ENCODE data around the gene TMEM233. TPM values are rescaled to one million over a fixed set of nuclear protein-coding genes. Genes with fewer than 3 reads are reported as not detected.

TMEM233 gene
- not detected for total RNA-seq

DNA sequence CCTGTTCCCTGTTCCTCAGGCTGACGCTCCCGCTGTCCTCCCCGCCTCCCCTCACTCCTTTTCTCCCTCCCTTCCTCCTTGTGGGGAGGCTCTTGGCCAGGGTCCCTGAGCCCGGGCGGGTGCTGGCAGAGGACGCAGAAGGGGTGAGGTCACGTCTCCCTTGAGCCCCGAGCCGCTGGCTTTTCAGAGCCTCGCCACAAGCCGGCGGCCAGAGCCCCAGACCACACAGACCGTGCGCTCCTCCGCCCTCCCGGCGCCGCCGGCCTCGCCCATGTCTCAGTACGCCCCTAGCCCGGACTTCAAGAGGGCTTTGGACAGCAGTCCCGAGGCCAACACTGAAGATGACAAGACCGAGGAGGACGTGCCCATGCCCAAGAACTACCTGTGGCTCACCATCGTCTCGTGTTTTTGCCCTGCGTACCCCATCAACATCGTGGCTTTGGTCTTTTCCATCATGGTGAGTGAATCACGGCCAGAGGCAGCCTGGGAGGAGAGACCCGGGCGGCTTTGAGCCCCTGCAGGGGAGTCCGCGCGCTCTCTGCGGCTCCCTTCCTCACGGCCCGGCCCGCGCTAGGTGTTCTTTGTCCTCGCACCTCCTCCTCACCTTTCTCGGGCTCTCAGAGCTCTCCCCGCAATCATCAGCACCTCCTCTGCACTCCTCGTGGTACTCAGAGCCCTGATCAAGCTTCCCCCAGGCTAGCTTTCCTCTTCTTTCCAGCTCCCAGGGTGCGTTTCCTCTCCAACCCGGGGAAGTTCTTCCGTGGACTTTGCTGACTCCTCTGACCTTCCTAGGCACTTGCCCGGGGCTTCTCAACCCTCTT lies at the start of gene TMEM233:
TSS of gene TMEM233 (plus strand) at position 197 of the 821 bp plus-strand sequence. CDS start at position 272, 75 bp downstream.
- H3K9me3 ChIP-seq (ENCODE audit: low read depth, low read length), result no peaks in the 10 kb centered on the region
- no peaks in the 10 kb centered on the region for H3K4me1 ChIP-seq (ENCODE audit: insufficient read depth, low read length)
- peaks cover 56% of the 10 kb centered on the region for H3K27me3 ChIP-seq (ENCODE audit: insufficient read depth, low read length)
- no peak within 1 kb of the TSS for H3K4me3 ChIP-seq (ENCODE audit: low read length)

- H3K9me3 ChIP-seq (ENCODE audit: low read depth, low read length), result no peaks in the 10 kb centered on the region
- peaks cover 4% of the 10 kb centered on the region for H3K27me3 ChIP-seq (ENCODE audit: insufficient read depth, low read length)
- H3K4me3 ChIP-seq (ENCODE audit: low read length), result no peak overlapping the region
- H3K4me1 ChIP-seq (ENCODE audit: insufficient read depth, low read length), result no peaks in the 10 kb centered on the region
These were observed 48.6 kb upstream of the TMEM233 start for GRCh38 chr12:119544765-119545625.

- Histone ChIP-seq H3K4me1 (ENCODE audit: insufficient read depth, low read length) (no peaks in the 10 kb centered on the region), H3K9me3 (ENCODE audit: low read depth, low read length) (no peaks in the 10 kb centered on the region), H3K4me3 (ENCODE audit: low read length) (no peak overlapping the region), H3K27me3 (ENCODE audit: insufficient read depth, low read length) (peaks cover 4% of the 10 kb centered on the region)
These were observed 47.2 kb upstream of the TMEM233 start for GRCh38 chr12:119546340-119546739.

GRCh38 chr12:119547001-119547400 lies 46.6 kb upstream of the TMEM233 start:
- H3K27me3 ChIP-seq (ENCODE audit: insufficient read depth, low read length), result peaks cover 4% of the 10 kb centered on the region
- H3K9me3 ChIP-seq (ENCODE audit: low read depth, low read length), result no peaks in the 10 kb centered on the region
- no peak overlapping the region for H3K4me3 ChIP-seq (ENCODE audit: low read length)
- H3K4me1 ChIP-seq (ENCODE audit: insufficient read depth, low read length), result no peaks in the 10 kb centered on the region

DNA sequence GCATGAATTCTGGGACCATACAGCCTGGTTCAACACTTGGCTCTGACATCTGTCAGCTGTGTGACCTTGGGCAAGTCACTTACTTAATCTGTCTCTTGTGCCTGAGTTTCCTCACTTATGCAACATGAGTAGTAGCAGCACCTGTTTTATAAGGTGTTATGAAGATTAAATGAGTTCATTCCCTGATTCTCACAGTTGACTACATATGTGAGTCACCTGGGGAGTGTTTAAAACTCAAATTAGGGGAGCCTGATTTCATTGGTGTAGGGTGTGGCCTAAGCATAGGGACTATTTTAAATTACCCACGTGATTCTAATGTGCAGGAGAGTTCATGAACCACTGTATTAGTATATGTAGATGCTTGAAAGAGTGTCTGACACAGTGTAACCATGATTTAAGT lies 36.7 kb upstream of the TMEM233 start:
- H3K27me3 ChIP-seq (ENCODE audit: insufficient read depth, low read length), result no peaks in the 10 kb centered on the region
- no peak overlapping the region for H3K4me3 ChIP-seq (ENCODE audit: low read length)
- no peaks in the 10 kb centered on the region for H3K4me1 ChIP-seq (ENCODE audit: insufficient read depth, low read length)
- no peaks in the 10 kb centered on the region for H3K9me3 ChIP-seq (ENCODE audit: low read depth, low read length)

- Histone ChIP-seq H3K4me1 (ENCODE audit: insufficient read depth, low read length) (no peaks in the 10 kb centered on the region), H3K4me3 (ENCODE audit: low read length) (no peak overlapping the region), H3K9me3 (ENCODE audit: low read depth, low read length) (no peaks in the 10 kb centered on the region), H3K27me3 (ENCODE audit: insufficient read depth, low read length) (peaks cover 2% of the 10 kb centered on the region)
These were observed 28.2 kb upstream of the TMEM233 start for GRCh38 chr12:119565404-119565803.

- peaks cover 2% of the 10 kb centered on the region for H3K27me3 ChIP-seq (ENCODE audit: insufficient read depth, low read length)
- no peaks in the 10 kb centered on the region for H3K4me1 ChIP-seq (ENCODE audit: insufficient read depth, low read length)
- no peak overlapping the region for H3K4me3 ChIP-seq (ENCODE audit: low read length)
- H3K9me3 ChIP-seq (ENCODE audit: low read depth, low read length), result no peaks in the 10 kb centered on the region
These were observed 22.8 kb upstream of the TMEM233 start for GRCh38 chr12:119570771-119571170.

- no peaks in the 10 kb centered on the region for H3K4me1 ChIP-seq (ENCODE audit: insufficient read depth, low read length)
These were observed 20.5 kb upstream of the TMEM233 start for GRCh38 chr12:119573086-119573485.

DNA sequence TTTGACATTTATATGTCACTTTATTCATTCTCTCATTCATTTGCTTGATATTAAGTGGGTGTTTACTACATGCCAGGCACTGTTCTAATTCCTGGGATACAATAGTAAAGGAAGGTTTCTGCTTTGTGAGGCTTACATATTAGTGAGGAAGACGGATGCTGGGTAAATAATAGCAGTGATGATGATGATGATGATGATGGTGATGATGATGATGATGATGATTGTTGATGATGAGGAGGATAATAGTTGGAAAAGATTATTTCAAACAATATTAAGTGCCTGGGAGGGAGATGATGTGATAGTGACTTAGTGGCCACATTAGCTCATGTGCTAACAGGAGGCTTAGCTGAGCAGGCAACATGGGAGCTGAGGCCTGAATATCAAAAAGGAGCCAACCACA lies 19.3 kb upstream of the TMEM233 start:
- H3K4me1 ChIP-seq (ENCODE audit: insufficient read depth, low read length), result no peaks in the 10 kb centered on the region
- H3K4me3 ChIP-seq (ENCODE audit: low read length), result no peak overlapping the region
- peaks cover 2% of the 10 kb centered on the region for H3K27me3 ChIP-seq (ENCODE audit: insufficient read depth, low read length)
- H3K9me3 ChIP-seq (ENCODE audit: low read depth, low read length), result no peaks in the 10 kb centered on the region

More at GRCh38 chr12:119573086-119573485, 20.5 kb upstream of the TMEM233 start:
- Histone ChIP-seq H3K27me3 (ENCODE audit: insufficient read depth, low read length) (peaks cover 4% of the 10 kb centered on the region), H3K4me3 (ENCODE audit: low read length) (no peak overlapping the region), H3K9me3 (ENCODE audit: low read depth, low read length) (no peaks in the 10 kb centered on the region)

DNA sequence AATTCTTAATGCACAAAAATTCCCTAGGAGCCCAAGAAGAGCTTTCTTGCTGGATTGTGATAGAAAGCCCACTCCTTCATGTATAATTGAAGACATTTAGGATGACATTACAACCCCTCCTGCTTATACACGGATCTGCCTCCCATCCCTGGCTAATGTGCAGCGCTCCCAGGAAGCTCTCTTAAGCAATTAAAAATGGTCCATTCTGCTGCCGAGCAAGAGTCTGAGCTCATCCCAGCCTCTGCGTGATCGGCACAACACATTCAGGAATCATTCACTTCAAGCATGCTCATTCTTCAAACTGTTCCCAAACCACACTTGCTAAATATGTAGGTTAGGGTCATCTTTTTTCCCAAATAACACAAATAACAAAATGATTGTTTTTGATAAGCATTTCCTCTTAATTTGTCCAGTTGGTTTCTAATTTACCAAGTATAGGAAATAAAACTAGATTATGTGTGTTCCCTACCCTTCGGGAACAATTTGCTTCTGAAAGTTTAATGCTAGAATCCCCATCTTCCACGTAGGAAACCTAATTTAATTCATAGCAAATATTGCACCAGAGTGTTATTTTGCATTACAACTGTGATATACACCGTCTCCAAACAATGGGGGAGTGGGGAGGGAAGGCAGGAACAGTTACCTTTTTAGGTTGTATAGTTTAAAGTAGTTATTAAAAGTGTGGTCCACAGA lies 17.3 kb upstream of the TMEM233 start:
- H3K4me3 ChIP-seq (ENCODE audit: low read length), result no peak overlapping the region
- no peaks in the 10 kb centered on the region for H3K9me3 ChIP-seq (ENCODE audit: low read depth, low read length)
- H3K27me3 ChIP-seq (ENCODE audit: insufficient read depth, low read length), result peaks cover 2% of the 10 kb centered on the region
- no peaks in the 10 kb centered on the region for H3K4me1 ChIP-seq (ENCODE audit: insufficient read depth, low read length)

GRCh38 chr12:119576915-119577314 lies 16.7 kb upstream of the TMEM233 start:
- peaks cover 2% of the 10 kb centered on the region for H3K27me3 ChIP-seq (ENCODE audit: insufficient read depth, low read length)
- no peak overlapping the region for H3K4me3 ChIP-seq (ENCODE audit: low read length)
- no peaks in the 10 kb centered on the region for H3K9me3 ChIP-seq (ENCODE audit: low read depth, low read length)
- no peaks in the 10 kb centered on the region for H3K4me1 ChIP-seq (ENCODE audit: insufficient read depth, low read length)

- Histone ChIP-seq H3K9me3 (ENCODE audit: low read depth, low read length) (no peaks in the 10 kb centered on the region), H3K27me3 (ENCODE audit: insufficient read depth, low read length) (peaks cover 2% of the 10 kb centered on the region), H3K4me1 (ENCODE audit: insufficient read depth, low read length) (no peaks in the 10 kb centered on the region), H3K4me3 (ENCODE audit: low read length) (no peak overlapping the region)
These were observed 15.5 kb upstream of the TMEM233 start for GRCh38 chr12:119578112-119578511.

GRCh38 chr12:119589097-119589496 lies 4.5 kb upstream of the TMEM233 start:
- Histone ChIP-seq H3K27me3 (ENCODE audit: insufficient read depth, low read length) (peaks cover 12% of the 10 kb centered on the region), H3K4me3 (ENCODE audit: low read length) (no peak overlapping the region), H3K9me3 (ENCODE audit: low read depth, low read length) (no peaks in the 10 kb centered on the region), H3K4me1 (ENCODE audit: insufficient read depth, low read length) (no peaks in the 10 kb centered on the region)

DNA sequence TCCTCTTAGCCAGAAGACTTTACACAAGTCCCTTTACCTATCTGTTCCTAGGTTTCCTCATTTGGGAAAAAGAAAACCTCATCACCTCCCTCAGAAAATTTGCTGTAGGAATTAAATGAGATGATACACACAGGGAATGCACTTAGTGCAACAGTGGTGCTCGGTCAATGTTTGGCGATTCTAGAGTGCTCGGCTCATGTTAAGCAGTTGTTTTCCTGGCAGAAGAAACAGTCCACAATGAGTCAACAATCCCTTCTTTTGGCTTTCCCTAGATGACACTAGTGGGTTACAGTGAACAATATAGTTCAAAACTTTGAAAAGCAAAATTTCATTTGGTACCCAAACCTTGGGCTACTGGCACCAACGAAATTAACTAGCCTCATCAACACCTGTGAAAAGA lies 3.9 kb upstream of the TMEM233 start:
- Histone ChIP-seq H3K4me1 (ENCODE audit: insufficient read depth, low read length) (no peaks in the 10 kb centered on the region), H3K27me3 (ENCODE audit: insufficient read depth, low read length) (peaks cover 18% of the 10 kb centered on the region), H3K4me3 (ENCODE audit: low read length) (no peak overlapping the region), H3K9me3 (ENCODE audit: low read depth, low read length) (no peaks in the 10 kb centered on the region)

- no peak overlapping the region for H3K4me3 ChIP-seq (ENCODE audit: low read length)
- peaks cover 42% of the 10 kb centered on the region for H3K27me3 ChIP-seq (ENCODE audit: insufficient read depth, low read length)
- H3K4me1 ChIP-seq (ENCODE audit: insufficient read depth, low read length), result no peaks in the 10 kb centered on the region
- no peaks in the 10 kb centered on the region for H3K9me3 ChIP-seq (ENCODE audit: low read depth, low read length)
These were observed 1.3 kb upstream of the TMEM233 start for GRCh38 chr12:119592232-119592631.
